ENCODE measurements around the gene HIVEP3. TPM values are rescaled to one million over a fixed set of nuclear protein-coding genes. Genes with fewer than 3 reads are reported as not detected.

HIVEP3 gene
- total and polyA plus RNA-seq, 2 of the 13 experiments (the other 11 are each of a cell fraction or from before 2014, with no cell fraction given), result 0.05 TPM; not detected in 1

GRCh38 chr1:41619511-41620364 is 299.0 kb downstream of the HIVEP3 start:
- TF ChIP-seq HINFP (CRISPR knock-in tag; IDR thresholded peaks at IDR 0.05; ENCODE audit: low read depth), result no peak
- TF ChIP-seq NPAS2 (CRISPR knock-in tag; IDR thresholded peaks at IDR 0.05; ENCODE audit: borderline replicate concordance), result no peak
- no peak for TF ChIP-seq ASH2L (IDR thresholded peaks at IDR 0.05; ENCODE audit: insufficient read length, low read depth, low read length)
- TF ChIP-seq ZNF776 (CRISPR knock-in tag; IDR thresholded peaks at IDR 0.05), result no peak
- Histone ChIP-seq H2AFZ (ENCODE audit: low read length) (no peak overlapping the region), H3K9me3 (ENCODE audit: low read length) (no peaks in the 10 kb centered on the region), H3K27ac (ENCODE audit: extremely low read length, insufficient read depth, low read length) (no peak overlapping the region), H3K27me3 (ENCODE audit: control insufficient read depth in 1 of 2, insufficient read depth in 2 of 2, low read length in 2 of 2) (no peaks in the 10 kb centered on the region; a peak in 1 of 5 replicates), H3K4me3 (replicated peaks in 1 of 3; ENCODE audit: insufficient read depth in 1 of 3, low read depth in 2 of 3, low read length in 3 of 3) (no peak overlapping the region), H4K20me1 (ENCODE audit: insufficient read depth, low read length) (no peaks in the 10 kb centered on the region), H3K4me2 (ENCODE audit: low read depth, low read length) (no peak overlapping the region), H3K4me1 (ENCODE audit: insufficient read depth, low read length) (peaks cover 6% of the 10 kb centered on the region; the same call in 1 of the 2 replicates), H3K9ac (ENCODE audit: insufficient read depth, low read depth, low read length) (no peak overlapping the region), H3K79me2 (ENCODE audit: insufficient read depth, low read length) (no peaks in the 10 kb centered on the region), H3K36me3 (replicated peaks in 1 of 2; ENCODE audit: control insufficient read depth in 1 of 2, insufficient read depth in 2 of 2, low read length in 2 of 2) (no peaks in the 10 kb centered on the region)
- ATAC-seq (no peak), FAIRE-seq (no peak), DNase-seq (ENCODE audit: low spot score) (no peak)
- in situ Hi-C loops (cut with HindIII; ENCODE audit: extremely low pct_ligation_motif_present, low pct_unique_long_range_greater_than_20kb) (no loop called here), intact Hi-C loops (cut with micrococcal nuclease; ENCODE audit: unreplicated experiment) (no loop called here)
- WGBS (ENCODE audit: low lambda C conversion rate), result 9% methylated on average over 8 of the region's 10 CpGs
- ChIA-PET POLR2A (no interaction called here), CTCF (ENCODE audit: low intra/inter-chr PET ratio, low total read pairs) (no interaction called here)
- BruUV-seq (replicated peaks), result no TSS peak

- Histone ChIP-seq H3K4me2 (ENCODE audit: low read depth, low read length) (no peak overlapping the region), H3K9me3 (ENCODE audit: low read length) (no peaks in the 10 kb centered on the region), H3K79me2 (ENCODE audit: insufficient read depth, low read length) (no peaks in the 10 kb centered on the region), H3K36me3 (replicated peaks in 1 of 2; ENCODE audit: control insufficient read depth in 1 of 2, insufficient read depth in 2 of 2, low read length in 2 of 2) (no peaks in the 10 kb centered on the region), H3K4me3 (replicated peaks in 1 of 3; ENCODE audit: insufficient read depth in 1 of 3, low read depth in 2 of 3, low read length in 3 of 3) (no peak overlapping the region), H2AFZ (ENCODE audit: low read length) (no peak overlapping the region), H4K20me1 (ENCODE audit: insufficient read depth, low read length) (no peaks in the 10 kb centered on the region), H3K27ac (ENCODE audit: extremely low read length, insufficient read depth, low read length) (no peak overlapping the region), H3K4me1 (ENCODE audit: insufficient read depth, low read length) (peaks cover 6% of the 10 kb centered on the region; the same call in 1 of the 2 replicates), H3K27me3 (ENCODE audit: control insufficient read depth in 1 of 2, insufficient read depth in 2 of 2, low read length in 2 of 2) (peaks cover 0 to 4% of the 10 kb centered on the region in 2 experiments; a peak in 1 of 5 replicates), H3K9ac (ENCODE audit: insufficient read depth, low read depth, low read length) (no peak overlapping the region)
- DNase-seq (ENCODE audit: low spot score) (no peak), ATAC-seq (no peak), FAIRE-seq (no peak)
- ChIA-PET CTCF (ENCODE audit: low intra/inter-chr PET ratio, low total read pairs) (no interaction called here), POLR2A (no interaction called here)
- intact Hi-C loops (cut with micrococcal nuclease; ENCODE audit: unreplicated experiment), result no loop called here
- in situ Hi-C loops (cut with HindIII; ENCODE audit: extremely low pct_ligation_motif_present, low pct_unique_long_range_greater_than_20kb), result no loop called here
- BruUV-seq (replicated peaks), result no TSS peak
- 23% methylated on average over 6 of the region's 6 CpGs for WGBS (ENCODE audit: low lambda C conversion rate)
- TF ChIP-seq XBP1 (CRISPR knock-in tag; IDR thresholded peaks at IDR 0.05) (no peak), REST (IDR thresholded peaks at IDR 0.05; ENCODE audit: borderline replicate concordance in 1 of 2, low read depth in 1 of 2, low read length in 2 of 2) (no peak), HBP1 (CRISPR knock-in tag; IDR thresholded peaks at IDR 0.05; ENCODE audit: low read depth) (no peak)
Measured at GRCh38 chr1:41618871-41619270, 299.9 kb downstream of the HIVEP3 start.

Data from HepG2 (cell line).